Smooth muscle cell of the brain vasculature (primary cell): ENCODE data around the gene P2RX1.

Experiments used
- DNase-seq: peaks from one replicate; pipeline ENCODE4 v3.0.0-alpha.2; 2012; ENCODE audit warnings: low read depth, low spot score

P2RX1 gene

GRCh38 chr17:3915995-3916696, at the start of gene P2RX1:
TSS of gene P2RX1 (minus strand) at chr17:3916465. CDS start at chr17:3916225, 240 bp downstream.
- no peak for DNase-seq

- no peak for DNase-seq
These were observed 49.0 kb upstream of the P2RX1 start for GRCh38 chr17:3965118-3965800.

- DNase-seq, result no peak
These were observed 48.2 kb upstream of the P2RX1 start, which contains the start of gene ATP2A3 for GRCh38 chr17:3964203-3965117. TSS of gene ATP2A3 (minus strand) at chr17:3964437. CDS start at chr17:3964291, 146 bp downstream.

- DNase-seq, result no peak
These were observed 47.3 kb upstream of the P2RX1 start for GRCh38 chr17:3963237-3964201.

- no peak for DNase-seq
These were observed 46.6 kb upstream of the P2RX1 start for GRCh38 chr17:3962965-3963236.

GRCh38 chr17:3962217-3962964, 46.1 kb upstream of the P2RX1 start:
- DNase-seq, result no peak

- no peak for DNase-seq
These were observed 45.3 kb upstream of the P2RX1 start for GRCh38 chr17:3961564-3962047.

GRCh38 chr17:3960764-3961163, 44.5 kb upstream of the P2RX1 start:
- DNase-seq, result no peak

- no peak for DNase-seq
These were observed 43.8 kb upstream of the P2RX1 start for GRCh38 chr17:3959921-3960601.

- DNase-seq, result no peak
These were observed 43.1 kb upstream of the P2RX1 start for GRCh38 chr17:3959295-3959899.

GRCh38 chr17:3957735-3958599, 41.7 kb upstream of the P2RX1 start:
- no peak for DNase-seq

- no peak for DNase-seq
These were observed 40.7 kb upstream of the P2RX1 start for GRCh38 chr17:3956983-3957382.

- no peak for DNase-seq
These were observed 40.2 kb upstream of the P2RX1 start for GRCh38 chr17:3956327-3956957.

- DNase-seq, result no peak
These were observed 39.4 kb upstream of the P2RX1 start for GRCh38 chr17:3955673-3955988.

- no peak for DNase-seq
These were observed 38.9 kb upstream of the P2RX1 start for GRCh38 chr17:3954976-3955672.

GRCh38 chr17:3954086-3954485, 37.8 kb upstream of the P2RX1 start:
- DNase-seq, result no peak

- DNase-seq, result no peak
These were observed 37.3 kb upstream of the P2RX1 start for GRCh38 chr17:3953542-3953941.
